GM12874 (cell line): ENCODE measurements around the gene CCDC188.

ENCODE experiments used
- CTCF ChIP-seq: IDR thresholded peaks from 2 replicates; pipeline ENCODE4 v1.5.1; 2011; ENCODE audit warnings: low read depth, mild to moderate bottlenecking, control low read depth, low read length, moderate library complexity; ENCODE audit not compliant: insufficient read depth

CCDC188 gene

GRCh38 chr22:20106849-20107237, 44.0 kb downstream of the CCDC188 start:
- TF ChIP-seq CTCF, result no peak

GRCh38 chr22:20106205-20106848, 44.5 kb downstream of the CCDC188 start:
- no peak for TF ChIP-seq CTCF

- no peak for TF ChIP-seq CTCF
Observed at GRCh38 chr22:20105456-20106204, 45.2 kb downstream of the CCDC188 start.

- no peak for TF ChIP-seq CTCF
Observed at GRCh38 chr22:20102203-20102780, 48.6 kb downstream of the CCDC188 start.

GRCh38 chr22:20101638-20102037, 49.2 kb downstream of the CCDC188 start:
- no peak for TF ChIP-seq CTCF

GRCh38 chr22:20099099-20099711, 51.6 kb downstream of the CCDC188 start:
- TF ChIP-seq CTCF, result no peak
